ENCODE data around the gene PTPRN. TPM values are rescaled to one million over a fixed set of nuclear protein-coding genes. Genes with fewer than 3 reads are reported as not detected.
"Not testable (repeated sequence)": the region's sequence is repeated elsewhere in the genome, so short reads cannot be mapped to it uniquely, and the experiment has no call there.

Gene PTPRN
- 1.5 and 2.8 TPM in 2 replicates for total RNA-seq (2014; rRNA removed)
- 1.1 TPM for polyA plus RNA-seq (2012)

GRCh38 chr2:219309278-219309677 is at the start of gene PTPRN:
TSS of gene PTPRN (minus strand) at chr2:219309401. CDS start at chr2:219309332, 69 bp downstream.
- DNase-seq (ENCODE audit: low read depth), result no peak

DNA sequence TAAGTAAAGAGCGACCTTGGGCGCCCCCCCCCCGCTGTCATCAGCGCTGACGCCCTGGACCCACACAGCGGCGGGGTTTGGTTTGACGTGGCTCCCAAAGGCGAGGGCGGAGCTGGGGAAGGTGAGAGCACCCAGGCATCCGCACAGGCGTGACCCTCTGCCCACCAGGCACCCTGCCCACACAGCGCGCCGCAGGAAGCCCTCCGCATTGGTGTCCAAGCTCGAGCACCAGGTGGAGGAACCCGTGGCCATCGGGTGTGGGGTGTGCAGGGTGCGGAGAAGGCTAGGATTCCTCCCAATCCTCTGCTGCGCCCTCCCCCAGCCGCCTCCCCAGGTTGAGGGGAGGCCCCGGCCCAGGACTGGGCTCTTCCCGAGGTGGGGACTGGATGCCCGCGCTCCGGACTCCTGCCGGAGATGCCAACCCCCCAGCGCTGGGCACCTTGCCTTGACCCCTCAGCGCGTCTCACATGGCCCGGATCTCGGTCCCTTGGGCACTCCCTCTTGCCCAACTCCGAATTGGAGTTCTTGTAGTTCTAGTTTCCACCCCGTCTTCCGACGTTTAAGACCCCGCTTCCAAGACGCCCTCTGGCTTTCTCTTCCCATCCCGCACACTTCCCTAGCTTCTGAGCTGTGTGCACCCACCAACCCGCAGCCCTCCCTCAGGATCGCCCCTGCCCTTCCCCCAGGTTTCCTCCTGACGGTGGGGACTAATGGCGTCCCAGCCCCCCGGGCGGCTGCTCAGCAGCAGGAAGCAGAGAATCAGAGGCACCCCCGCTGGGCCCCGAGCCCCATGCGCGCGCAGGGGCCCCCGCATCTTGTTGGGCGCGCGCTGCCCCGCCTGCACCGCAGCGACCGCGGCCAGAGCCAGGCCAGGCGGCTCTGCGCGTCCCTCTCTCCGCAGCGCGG is 49.2 kb upstream of the PTPRN start:
- DNase-seq (ENCODE audit: low read depth), result no peak

DNA sequence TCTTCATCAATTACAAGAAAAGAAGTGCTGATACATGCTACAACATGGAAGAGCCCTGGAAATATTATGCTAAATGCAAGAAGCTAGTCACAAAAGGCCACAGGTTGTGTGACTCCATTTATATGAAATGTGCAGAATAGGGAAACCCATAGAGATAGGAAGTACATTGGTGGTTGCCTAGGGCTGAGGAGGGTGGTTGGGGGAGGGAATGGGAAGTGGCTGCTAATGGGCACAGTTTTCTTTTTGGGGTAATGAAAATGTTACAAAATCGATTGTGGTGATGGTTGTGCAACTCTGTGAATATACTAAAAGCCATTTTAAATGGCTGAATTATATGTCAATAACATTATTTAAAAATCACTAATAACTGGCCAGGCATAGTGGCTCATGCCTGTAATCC is 47.6 kb upstream of the PTPRN start:
- DNase-seq (ENCODE audit: low read depth), result no peak

- DNase-seq (ENCODE audit: low read depth), result no peak
These were observed 45.4 kb upstream of the PTPRN start for GRCh38 chr2:219354582-219354981.

GRCh38 chr2:219353129-219353528 is 43.9 kb upstream of the PTPRN start:
- no peak for DNase-seq (ENCODE audit: low read depth)

GRCh38 chr2:219352448-219353023 is 43.3 kb upstream of the PTPRN start:
- peak; percentile 57 for DNase-seq (ENCODE audit: low read depth)

DNA sequence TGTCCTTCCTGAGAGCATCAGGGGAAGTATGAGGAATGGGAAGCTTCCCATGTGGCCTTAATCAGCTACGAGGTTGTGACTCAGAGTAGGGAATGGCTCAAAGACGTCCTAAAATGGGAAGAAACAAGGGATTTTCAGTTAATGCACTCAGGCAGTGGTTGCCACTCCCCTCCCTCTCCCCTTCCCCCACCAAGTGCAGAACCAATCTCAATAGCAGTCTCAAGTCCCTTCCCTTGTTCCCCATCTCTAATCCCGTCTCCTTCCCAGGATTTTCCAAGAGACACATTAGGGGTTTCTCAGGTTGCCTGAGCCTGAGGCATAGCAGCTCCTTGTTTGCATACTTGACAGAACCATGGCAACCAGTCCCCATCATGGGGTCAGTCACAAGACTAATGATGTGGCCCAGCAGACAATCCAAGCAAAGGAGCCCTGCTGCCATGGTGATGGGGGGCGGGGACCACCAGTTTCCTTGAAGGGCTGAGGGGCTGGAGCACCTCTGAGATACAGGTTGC is 41.6 kb upstream of the PTPRN start:
- no peak for DNase-seq (ENCODE audit: low read depth)

- no peak for DNase-seq (ENCODE audit: low read depth)
These were observed 41.0 kb upstream of the PTPRN start for GRCh38 chr2:219350215-219350614.

DNA sequence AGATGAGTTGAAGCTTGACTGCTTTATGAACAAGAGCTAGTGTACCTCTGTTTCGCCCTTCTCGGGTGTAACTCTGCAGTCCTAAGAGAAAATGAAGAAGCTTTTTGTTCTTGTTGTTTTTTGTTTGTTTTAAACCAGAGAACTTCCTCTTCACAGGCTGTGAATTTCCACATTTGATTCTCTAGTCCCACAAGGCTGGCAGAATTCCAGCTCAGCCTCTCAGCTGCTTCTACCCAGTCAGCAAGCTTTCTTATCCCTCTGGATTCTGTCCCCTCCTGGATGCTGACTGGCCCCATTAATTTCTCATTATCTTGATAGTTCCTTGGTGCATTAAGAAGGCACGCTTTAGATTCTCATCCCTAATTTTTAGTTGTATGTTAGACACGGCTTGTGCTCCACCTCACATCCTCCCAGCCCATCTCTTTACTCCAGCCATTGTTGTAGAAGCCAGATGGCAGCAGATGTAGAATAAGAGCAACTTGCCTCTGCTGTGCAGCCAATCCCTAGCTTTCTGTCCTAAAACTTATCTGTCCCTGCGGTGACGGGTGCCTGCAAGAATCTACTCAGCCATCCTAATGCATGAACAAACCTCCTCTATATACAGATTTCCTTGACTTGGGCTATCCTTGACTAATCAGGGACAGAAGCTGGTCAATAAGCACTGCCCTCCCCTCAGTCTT is 35.7 kb upstream of the PTPRN start:
- peak; percentile 71 for DNase-seq (ENCODE audit: low read depth)

- DNase-seq (ENCODE audit: low read depth), result no peak
These were observed 26.2 kb upstream of the PTPRN start for GRCh38 chr2:219335373-219335786.

DNA sequence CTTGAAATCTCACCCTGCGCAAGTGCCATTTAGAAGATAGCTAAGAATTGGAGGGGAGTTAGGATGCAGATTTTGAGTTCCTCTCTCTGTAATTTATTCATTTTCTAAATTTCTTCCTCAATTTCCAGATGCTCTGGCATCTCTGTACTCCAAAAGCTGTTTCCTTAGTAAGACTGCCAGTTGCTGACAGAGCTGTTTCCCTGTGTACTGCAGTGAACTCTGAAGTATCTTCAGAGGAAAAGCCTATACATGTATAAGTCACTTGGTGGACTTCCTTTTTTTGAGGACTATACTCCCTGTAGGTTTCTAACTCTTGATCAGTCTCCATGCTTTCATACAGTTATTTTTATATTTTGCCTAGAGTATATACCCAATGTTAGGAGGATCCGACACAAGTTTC is 24.9 kb upstream of the PTPRN start:
- DNase-seq (ENCODE audit: low read depth), result no peak

- no peak for DNase-seq (ENCODE audit: low read depth)
These were observed 23.3 kb upstream of the PTPRN start, which contains the start of gene RESP18 for GRCh38 chr2:219332542-219332941. TSS of gene RESP18 (minus strand) at chr2:219332744.

DNA sequence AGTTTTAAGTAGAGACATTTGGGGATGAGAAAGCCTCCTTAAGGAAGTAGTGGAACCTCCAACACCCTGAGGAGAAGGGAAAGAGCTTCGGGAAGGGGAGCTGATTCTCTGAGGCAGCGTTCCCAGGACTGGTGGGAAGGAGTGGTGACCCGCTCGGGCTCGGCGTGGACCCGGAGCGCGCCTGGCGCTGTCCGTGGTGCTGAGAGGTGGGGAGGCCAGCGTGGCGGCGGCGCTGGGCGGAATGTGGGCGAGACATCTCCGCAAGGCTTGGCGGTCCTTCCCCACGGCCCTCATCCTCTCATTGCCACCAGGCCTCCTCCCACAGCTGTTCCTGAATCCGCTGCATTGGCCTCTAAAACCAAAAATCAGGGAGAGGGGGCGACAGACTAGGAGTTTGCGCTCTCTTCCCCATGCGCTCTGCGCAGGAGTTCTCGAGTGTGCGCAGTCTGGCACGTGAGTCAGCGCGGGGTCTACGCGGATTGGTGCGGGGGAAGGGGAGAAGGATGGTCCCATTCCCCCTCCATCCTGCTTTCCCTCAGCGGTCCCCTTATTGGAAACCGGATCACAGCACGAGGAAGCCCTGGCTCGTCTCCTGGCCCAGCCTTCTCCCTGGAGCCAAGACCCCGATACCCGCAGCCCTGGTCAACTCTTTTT is 22.5 kb upstream of the PTPRN start:
- peak; percentile 5 for DNase-seq (ENCODE audit: low read depth)

- DNase-seq (ENCODE audit: low read depth), result no peak
These were observed 18.5 kb upstream of the PTPRN start for GRCh38 chr2:219327719-219328118.

GRCh38 chr2:219325657-219326315 is 16.6 kb upstream of the PTPRN start:
- no peak for DNase-seq (ENCODE audit: low read depth)

DNA sequence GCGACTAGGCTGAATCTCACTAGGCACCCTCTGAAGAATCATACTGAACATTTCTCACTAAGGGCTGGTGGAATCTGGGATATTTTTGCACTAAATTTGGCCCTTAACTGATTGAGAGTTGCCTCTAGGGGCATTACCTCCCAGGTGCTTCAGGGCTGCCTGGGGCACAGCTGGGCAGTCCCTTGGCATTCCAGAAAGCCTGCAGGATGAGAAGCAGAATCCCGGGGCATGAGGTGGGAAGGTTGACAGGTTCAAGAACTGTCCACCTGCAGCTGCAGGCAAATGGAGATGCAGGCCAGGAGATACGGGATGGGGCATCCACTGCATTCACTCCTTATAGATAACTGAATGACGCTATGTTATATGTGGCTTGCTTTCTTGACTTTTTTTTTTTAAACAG is 15.9 kb upstream of the PTPRN start:
- no peak for DNase-seq (ENCODE audit: low read depth)

DNA sequence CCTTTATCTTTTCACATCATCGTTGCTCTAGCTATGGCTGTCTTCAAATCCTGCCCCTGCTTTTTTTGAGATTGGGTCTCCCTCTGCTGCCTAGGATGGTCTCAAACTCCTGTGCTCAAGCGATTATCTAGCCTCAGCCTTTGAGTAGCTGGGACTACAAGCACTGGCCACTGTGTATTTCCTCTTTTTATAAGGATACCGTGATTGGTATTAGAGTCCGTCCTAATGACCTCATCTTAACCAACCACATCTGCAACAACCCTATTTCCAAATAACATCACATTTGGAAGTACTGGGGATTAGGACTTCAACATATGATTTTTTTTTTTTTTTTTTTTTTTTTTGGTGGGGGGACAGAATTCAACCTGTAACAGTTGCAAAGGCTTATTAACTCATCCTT is 14.2 kb upstream of the PTPRN start:
- DNase-seq (ENCODE audit: low read depth), result no peak

GRCh38 chr2:219314804-219315468 is 5.7 kb upstream of the PTPRN start:
- DNase-seq (ENCODE audit: low read depth), result peak; percentile 13

DNA sequence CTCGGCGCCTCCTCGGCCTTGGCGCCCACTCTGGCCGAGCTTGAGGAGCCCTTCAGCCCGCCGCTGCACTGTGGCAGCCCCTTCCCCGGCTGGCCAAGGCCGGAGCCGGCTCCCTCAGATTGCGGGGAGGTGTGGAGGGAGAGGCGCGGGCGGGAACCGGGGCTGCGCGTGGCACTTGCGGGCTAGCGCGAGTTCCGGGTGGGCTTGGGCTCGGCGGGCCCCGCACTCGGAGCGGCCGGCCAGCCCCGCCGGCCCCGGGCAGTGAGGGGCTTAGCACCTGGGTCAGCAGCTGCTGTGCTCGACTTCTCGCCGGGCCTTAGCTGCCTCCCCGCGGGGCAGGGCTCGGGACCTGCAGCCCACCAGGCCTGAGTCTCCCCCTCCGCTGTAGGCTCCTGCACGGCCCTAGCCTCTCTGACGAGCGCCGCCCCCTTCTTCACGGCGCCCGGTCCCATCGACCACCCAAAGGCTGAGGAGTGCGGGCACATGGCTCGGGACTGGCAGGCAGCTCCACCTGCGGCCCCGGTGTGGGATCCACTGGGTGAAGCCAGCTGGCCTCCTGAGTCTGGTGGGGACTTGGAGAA is 3.6 kb upstream of the PTPRN start:
- DNase-seq (ENCODE audit: low read depth), result not testable (repeated sequence)

All from LHCN-M2 (cell line).